GM23338 (cell line): Measurements from ENCODE around the gene MICAL3.

Experiments used
- CREB1 ChIP-seq: fragments of 250-450 bp; sonication (Bioruptor Pico); IDR thresholded peaks from 2 replicates; pipeline ENCODE4 v1.5.0; 2020; ENCODE audit warnings: low read depth, mild to moderate bottlenecking, moderate library complexity
- CTCF ChIP-seq, 2 experiments: fragments of 200-600 bp in 1 of 2; sonication (generic) in 1 of 2; conservative IDR thresholded peaks; 2 replicates each; pipeline versions ENCODE4 v1.5.1 to v1.6.1; 2016 to 2017; ENCODE audit warnings: antibody characterized with exemption in 2 of 2, low read depth in 2 of 2, mild to moderate bottlenecking in 2 of 2, moderate library complexity in 1 of 2
- ETS1 ChIP-seq: IDR thresholded peaks from 2 replicates; pipeline ENCODE4 v1.6.1; 2016; ENCODE audit warnings: antibody characterized with exemption
- EZH2 ChIP-seq: fragments of 200-600 bp; sonication (generic); IDR thresholded peaks from one replicate; pipeline ENCODE4 v1.8.0; 2017; ENCODE audit warnings: antibody characterized with exemption, mild to moderate bottlenecking, low read depth; ENCODE audit not compliant: unreplicated experiment
- EZH2phosphoT487 ChIP-seq: fragments of 200-600 bp; sonication (generic); IDR thresholded peaks from one replicate; pipeline ENCODE4 v1.8.1; 2018; ENCODE audit warnings: antibody characterized with exemption; ENCODE audit not compliant: unreplicated experiment
- JUNB ChIP-seq: IDR thresholded peaks from one replicate; pipeline ENCODE4 v1.6.1; 2016; ENCODE audit warnings: antibody characterized with exemption; ENCODE audit not compliant: unreplicated experiment
- NANOG ChIP-seq: IDR thresholded peaks from 2 replicates; pipeline ENCODE4 v1.6.1; 2016; ENCODE audit warnings: antibody characterized with exemption, borderline replicate concordance
- POLR2AphosphoS5 ChIP-seq: IDR thresholded peaks from 2 replicates; pipeline ENCODE4 v1.6.1; 2016; ENCODE audit warnings: antibody characterized with exemption, low read depth
- REST ChIP-seq: IDR thresholded peaks from one replicate; pipeline ENCODE4 v1.6.1; 2018; ENCODE audit warnings: antibody characterized with exemption; ENCODE audit not compliant: unreplicated experiment
- STAT1 ChIP-seq: IDR thresholded peaks from one replicate; pipeline ENCODE4 v1.6.1; 2016; ENCODE audit warnings: antibody characterized with exemption; ENCODE audit not compliant: unreplicated experiment
- ZNF114 ChIP-seq: fragments of 250-450 bp; sonication (Bioruptor Pico); IDR thresholded peaks from 2 replicates; pipeline ENCODE4 v1.5.0; 2020; ENCODE audit warnings: mild to moderate bottlenecking, moderate library complexity
- ZNF331 ChIP-seq: fragments of 250-450 bp; sonication (Bioruptor Pico); IDR thresholded peaks from 2 replicates; pipeline ENCODE4 v1.5.0; 2020; ENCODE audit warnings: low read depth, mild to moderate bottlenecking, moderate library complexity
- ZNF462 ChIP-seq: fragments of 250-450 bp; sonication (Bioruptor Pico); IDR thresholded peaks from 2 replicates; pipeline ENCODE4 v1.5.0; 2020; ENCODE audit warnings: mild to moderate bottlenecking, moderate library complexity

GRCh38 chr22:17915188-17915587 lies 109.2 kb downstream of the MICAL3 start:
- TF ChIP-seq NANOG (no peak), POLR2AphosphoS5 (no peak), CTCF (conservative IDR thresholded peaks at IDR 0.05; ENCODE audit: low read depth in 2 of 2) (no peak), EZH2 (no peak), ETS1 (no peak), EZH2phosphoT487 (no peak), CREB1 (CRISPR knock-in tag) (no peak), REST (no peak), JUNB (no peak), ZNF114 (CRISPR knock-in tag) (no peak), ZNF331 (CRISPR knock-in tag) (no peak), STAT1 (no peak), ZNF462 (CRISPR knock-in tag) (no peak)
